ENCODE results near the gene KLK4.

Gene KLK4

GRCh38 chr19:50882188-50882587 is 29.0 kb downstream of the KLK4 start:
- no peaks in the 10 kb centered on the region for H3K27me3 ChIP-seq (ENCODE audit: control insufficient read depth, insufficient read depth, low read length, poor library complexity, severe bottlenecking)
- no peak overlapping the region for H3K4me3 ChIP-seq (ENCODE audit: insufficient read depth, low read depth, low read length)
- no peak overlapping the region for H3K27ac ChIP-seq (ENCODE audit: insufficient read depth, low read depth, low read length, poor library complexity, severe bottlenecking)
- peaks cover 3% of the 10 kb centered on the region for H3K9me3 ChIP-seq (ENCODE audit: control insufficient read depth, low read length)
- 63 to 65% methylated on average over 3 of the region's 3 CpGs for WGBS, 2 experiments
- H3K4me1 ChIP-seq (ENCODE audit: control insufficient read depth, insufficient read depth, low read length) = no peaks in the 10 kb centered on the region
- H3K36me3 ChIP-seq (ENCODE audit: control insufficient read depth, insufficient read depth, low read length) = no peaks in the 10 kb centered on the region

DNA sequence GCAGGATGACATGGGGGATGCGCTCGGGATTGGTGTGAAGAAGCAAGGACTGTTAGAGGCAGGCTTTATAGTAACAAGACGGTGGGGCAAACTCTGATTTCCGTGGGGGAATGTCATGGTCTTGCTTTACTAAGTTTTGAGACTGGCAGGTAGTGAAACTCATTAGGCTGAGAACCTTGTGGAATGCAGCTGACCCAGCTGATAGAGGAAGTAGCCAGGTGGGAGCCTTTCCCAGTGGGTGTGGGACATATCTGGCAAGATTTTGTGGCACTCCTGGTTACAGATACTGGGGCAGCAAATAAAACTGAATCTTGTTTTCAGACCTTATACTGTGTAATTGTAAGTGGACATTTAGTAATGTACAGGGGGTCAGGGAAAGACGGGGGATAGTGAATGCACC is 31.0 kb downstream of the KLK4 start:
- Histone ChIP-seq H3K36me3 (ENCODE audit: control insufficient read depth, insufficient read depth, low read length) (no peaks in the 10 kb centered on the region), H3K27me3 (ENCODE audit: control insufficient read depth, insufficient read depth, low read length, poor library complexity, severe bottlenecking) (peaks cover 3% of the 10 kb centered on the region), H3K27ac (ENCODE audit: insufficient read depth, low read depth, low read length, poor library complexity, severe bottlenecking) (no peak overlapping the region), H3K9me3 (ENCODE audit: control insufficient read depth, low read length) (no peaks in the 10 kb centered on the region), H3K4me1 (ENCODE audit: control insufficient read depth, insufficient read depth, low read length) (no peaks in the 10 kb centered on the region), H3K4me3 (ENCODE audit: insufficient read depth, low read depth, low read length) (no peak overlapping the region)
- 76 to 77% methylated on average over 5 of the region's 5 CpGs for WGBS, 2 experiments

- 73 to 80% methylated on average over 5 of the region's 5 CpGs for WGBS, 2 experiments
- Histone ChIP-seq H3K4me3 (ENCODE audit: insufficient read depth, low read depth, low read length) (no peak overlapping the region), H3K9me3 (ENCODE audit: control insufficient read depth, low read length) (no peaks in the 10 kb centered on the region), H3K27ac (ENCODE audit: insufficient read depth, low read depth, low read length, poor library complexity, severe bottlenecking) (no peak overlapping the region), H3K36me3 (ENCODE audit: control insufficient read depth, insufficient read depth, low read length) (no peaks in the 10 kb centered on the region), H3K27me3 (ENCODE audit: control insufficient read depth, insufficient read depth, low read length, poor library complexity, severe bottlenecking) (peaks cover 4% of the 10 kb centered on the region), H3K4me1 (ENCODE audit: control insufficient read depth, insufficient read depth, low read length) (no peaks in the 10 kb centered on the region)
Observed at GRCh38 chr19:50878851-50879250, 32.3 kb downstream of the KLK4 start.

GRCh38 chr19:50877338-50877737 is 33.9 kb downstream of the KLK4 start:
- no peaks in the 10 kb centered on the region for H3K9me3 ChIP-seq (ENCODE audit: control insufficient read depth, low read length)
- no peaks in the 10 kb centered on the region for H3K4me1 ChIP-seq (ENCODE audit: control insufficient read depth, insufficient read depth, low read length)
- no peaks in the 10 kb centered on the region for H3K36me3 ChIP-seq (ENCODE audit: control insufficient read depth, insufficient read depth, low read length)
- H3K4me3 ChIP-seq (ENCODE audit: insufficient read depth, low read depth, low read length) = no peak overlapping the region
- no peak overlapping the region for H3K27ac ChIP-seq (ENCODE audit: insufficient read depth, low read depth, low read length, poor library complexity, severe bottlenecking)
- 62 to 65% methylated on average over 8 of the region's 8 CpGs for WGBS, 2 experiments
- peaks cover 8% of the 10 kb centered on the region for H3K27me3 ChIP-seq (ENCODE audit: control insufficient read depth, insufficient read depth, low read length, poor library complexity, severe bottlenecking)

GRCh38 chr19:50876456-50876855 is 34.7 kb downstream of the KLK4 start:
- Histone ChIP-seq H3K27me3 (ENCODE audit: control insufficient read depth, insufficient read depth, low read length, poor library complexity, severe bottlenecking) (peaks cover 8% of the 10 kb centered on the region), H3K9me3 (ENCODE audit: control insufficient read depth, low read length) (no peaks in the 10 kb centered on the region), H3K36me3 (ENCODE audit: control insufficient read depth, insufficient read depth, low read length) (no peaks in the 10 kb centered on the region), H3K4me3 (ENCODE audit: insufficient read depth, low read depth, low read length) (no peak overlapping the region), H3K4me1 (ENCODE audit: control insufficient read depth, insufficient read depth, low read length) (no peaks in the 10 kb centered on the region), H3K27ac (ENCODE audit: insufficient read depth, low read depth, low read length, poor library complexity, severe bottlenecking) (no peak overlapping the region)
- WGBS, 2 experiments = 85 to 86% methylated on average over 7 of the region's 7 CpGs

- peaks cover 8% of the 10 kb centered on the region for H3K27me3 ChIP-seq (ENCODE audit: control insufficient read depth, insufficient read depth, low read length, poor library complexity, severe bottlenecking)
- no peak overlapping the region for H3K4me3 ChIP-seq (ENCODE audit: insufficient read depth, low read depth, low read length)
- no peaks in the 10 kb centered on the region for H3K4me1 ChIP-seq (ENCODE audit: control insufficient read depth, insufficient read depth, low read length)
Observed at GRCh38 chr19:50875795-50876422, 35.3 kb downstream of the KLK4 start.

GRCh38 chr19:50874211-50874610 is 37.0 kb downstream of the KLK4 start:
- Histone ChIP-seq H3K36me3 (ENCODE audit: control insufficient read depth, insufficient read depth, low read length) (no peaks in the 10 kb centered on the region), H3K4me1 (ENCODE audit: control insufficient read depth, insufficient read depth, low read length) (no peaks in the 10 kb centered on the region), H3K9me3 (ENCODE audit: control insufficient read depth, low read length) (no peaks in the 10 kb centered on the region), H3K27me3 (ENCODE audit: control insufficient read depth, insufficient read depth, low read length, poor library complexity, severe bottlenecking) (peaks cover 8% of the 10 kb centered on the region), H3K4me3 (ENCODE audit: insufficient read depth, low read depth, low read length) (no peak overlapping the region), H3K27ac (ENCODE audit: insufficient read depth, low read depth, low read length, poor library complexity, severe bottlenecking) (no peak overlapping the region)
- WGBS, 2 experiments = 73 to 75% methylated on average over 5 of the region's 5 CpGs

More at GRCh38 chr19:50875795-50876422, 35.3 kb downstream of the KLK4 start:
- H3K27ac ChIP-seq (ENCODE audit: insufficient read depth, low read depth, low read length, poor library complexity, severe bottlenecking) = no peak overlapping the region
- H3K36me3 ChIP-seq (ENCODE audit: control insufficient read depth, insufficient read depth, low read length) = no peaks in the 10 kb centered on the region
- WGBS, 2 experiments = 68 to 70% methylated on average over 9 of the region's 9 CpGs
- no peaks in the 10 kb centered on the region for H3K9me3 ChIP-seq (ENCODE audit: control insufficient read depth, low read length)

GRCh38 chr19:50873056-50873455 is 38.1 kb downstream of the KLK4 start, which contains the start of gene KLK2:
KLK2 (plus strand) TSS chr19:50873439; CDS start chr19:50873474, 35 bp downstream.
- Histone ChIP-seq H3K9me3 (ENCODE audit: control insufficient read depth, low read length) (no peaks in the 10 kb centered on the region), H3K36me3 (ENCODE audit: control insufficient read depth, insufficient read depth, low read length) (no peaks in the 10 kb centered on the region), H3K27me3 (ENCODE audit: control insufficient read depth, insufficient read depth, low read length, poor library complexity, severe bottlenecking) (peaks cover 8% of the 10 kb centered on the region), H3K4me3 (ENCODE audit: insufficient read depth, low read depth, low read length) (no peak within 1 kb of the TSS), H3K27ac (ENCODE audit: insufficient read depth, low read depth, low read length, poor library complexity, severe bottlenecking) (no peak within 1 kb of the TSS), H3K4me1 (ENCODE audit: control insufficient read depth, insufficient read depth, low read length) (no peaks in the 10 kb centered on the region)
- WGBS, 2 experiments = 76 to 82% methylated on average over 3 of the region's 3 CpGs

GRCh38 chr19:50870417-50871089 is 40.6 kb downstream of the KLK4 start:
- H3K27me3 ChIP-seq (ENCODE audit: control insufficient read depth, insufficient read depth, low read length, poor library complexity, severe bottlenecking) = peaks cover 8% of the 10 kb centered on the region
- no peak overlapping the region for H3K4me3 ChIP-seq (ENCODE audit: insufficient read depth, low read depth, low read length)

GRCh38 chr19:50869479-50869878 is 41.7 kb downstream of the KLK4 start:
- Histone ChIP-seq H3K9me3 (ENCODE audit: control insufficient read depth, low read length) (peaks cover 3% of the 10 kb centered on the region), H3K36me3 (ENCODE audit: control insufficient read depth, insufficient read depth, low read length) (no peaks in the 10 kb centered on the region), H3K27ac (ENCODE audit: insufficient read depth, low read depth, low read length, poor library complexity, severe bottlenecking) (no peak overlapping the region), H3K27me3 (ENCODE audit: control insufficient read depth, insufficient read depth, low read length, poor library complexity, severe bottlenecking) (peaks cover 8% of the 10 kb centered on the region), H3K4me1 (ENCODE audit: control insufficient read depth, insufficient read depth, low read length) (no peaks in the 10 kb centered on the region), H3K4me3 (ENCODE audit: insufficient read depth, low read depth, low read length) (no peak overlapping the region)
- WGBS, 2 experiments = 79 to 84% methylated on average over 4 of the region's 4 CpGs

More at GRCh38 chr19:50870417-50871089, 40.6 kb downstream of the KLK4 start:
- 85% methylated on average over 26 of the region's 26 CpGs for WGBS, 2 experiments
- H3K9me3 ChIP-seq (ENCODE audit: control insufficient read depth, low read length) = peaks cover 2% of the 10 kb centered on the region
- H3K27ac ChIP-seq (ENCODE audit: insufficient read depth, low read depth, low read length, poor library complexity, severe bottlenecking) = no peak overlapping the region
- H3K36me3 ChIP-seq (ENCODE audit: control insufficient read depth, insufficient read depth, low read length) = no peaks in the 10 kb centered on the region
- no peaks in the 10 kb centered on the region for H3K4me1 ChIP-seq (ENCODE audit: control insufficient read depth, insufficient read depth, low read length)

Data from ectodermal cell (in vitro differentiated cells).